ENCODE results near the gene SH2D1B. TPM values are rescaled to one million over a fixed set of nuclear protein-coding genes. Genes with fewer than 3 reads are reported as not detected.
A peak's percentile ranks its signal among the peaks of the same experiment; 100 is the strongest.

The SH2D1B gene
- total RNA-seq, 4 donors from 2014 or later, result 0.76 to 1.9 (median 1.3) TPM; not detected in 1

GRCh38 chr1:162396201-162396906 is 15.6 kb downstream of the SH2D1B start:
- Histone ChIP-seq H3K36me3 (no peaks in the 10 kb centered on the region), H3K27me3 (no peaks in the 10 kb centered on the region), H3K9me3 (no peaks in the 10 kb centered on the region), H3K27ac (no peak overlapping the region), H3K4me1 (no peaks in the 10 kb centered on the region), H3K4me3 (no peak overlapping the region)
- no peak for TF ChIP-seq CTCF (IDR thresholded peaks at IDR 0.05)
- DNase-seq, result no peak

- H3K4me1 ChIP-seq, result peaks cover 0 to 16% (median 0%) of the 10 kb centered on the region in 4 donors
- H3K9me3 ChIP-seq, result no peaks in the 10 kb centered on the region
- H3K36me3 ChIP-seq, result no peaks in the 10 kb centered on the region
- TF ChIP-seq POLR2A (IDR thresholded peaks at IDR 0.05) (no peak), CTCF (IDR thresholded peaks at IDR 0.05) (peak in 5 of 6 experiments; percentile 75 to 96 (median 94))
- H3K27me3 ChIP-seq, result no peaks in the 10 kb centered on the region
- no peak overlapping the region for H3K27ac ChIP-seq
- no peak overlapping the region for H3K4me3 ChIP-seq
- peak in 1 of 3 donors; percentile 73 for DNase-seq
These were observed 20.0 kb downstream of the SH2D1B start for GRCh38 chr1:162391790-162392563.

- Histone ChIP-seq H3K4me1 (peaks cover 0 to 16% (median 0%) of the 10 kb centered on the region in 4 donors), H3K36me3 (no peaks in the 10 kb centered on the region), H3K9me3 (no peaks in the 10 kb centered on the region), H3K27ac (no peak overlapping the region), H3K27me3 (no peaks in the 10 kb centered on the region), H3K4me3 (no peak overlapping the region)
- no peak for DNase-seq
- no peak for TF ChIP-seq POLR2A (IDR thresholded peaks at IDR 0.05)
- TF ChIP-seq CTCF (IDR thresholded peaks at IDR 0.05), result no peak
These were observed 21.3 kb downstream of the SH2D1B start for GRCh38 chr1:162390396-162391185.

GRCh38 chr1:162389971-162390370 is 22.0 kb downstream of the SH2D1B start:
- peak in 1 of 3 donors; percentile 29 for DNase-seq
- Histone ChIP-seq H3K9me3 (no peaks in the 10 kb centered on the region), H3K4me3 (no peak overlapping the region), H3K27ac (no peak overlapping the region), H3K27me3 (no peaks in the 10 kb centered on the region), H3K36me3 (no peaks in the 10 kb centered on the region), H3K4me1 (peaks cover 0 to 16% (median 0%) of the 10 kb centered on the region in 4 donors)
- TF ChIP-seq CTCF (IDR thresholded peaks at IDR 0.05), result no peak

GRCh38 chr1:162389021-162389818 is 22.7 kb downstream of the SH2D1B start:
- H3K27me3 ChIP-seq, result no peaks in the 10 kb centered on the region
- no peaks in the 10 kb centered on the region for H3K36me3 ChIP-seq
- no peak for TF ChIP-seq POLR2A (IDR thresholded peaks at IDR 0.05)
- peak in 1 of 6 experiments; percentile 3 for TF ChIP-seq CTCF (IDR thresholded peaks at IDR 0.05)
- DNase-seq, result peak in 1 of 3 donors; percentile 44
- H3K4me1 ChIP-seq, result peaks cover 0 to 16% (median 0%) of the 10 kb centered on the region in 4 donors
- H3K9me3 ChIP-seq, result no peaks in the 10 kb centered on the region
- peak overlapping the region in 2 of 4 donors; percentile 59 to 81 for H3K27ac ChIP-seq
- H3K4me3 ChIP-seq, result no peak overlapping the region

Data from Peyer's patch (tissue), 4 donors.